ENCODE data around the gene CCDC187.

CCDC187 gene

GRCh38 chr9:136222906-136223285 lies 81.0 kb downstream of the CCDC187 start:
- no peak overlapping the region for H3K4me3 ChIP-seq (ENCODE audit: low read length)
- peaks cover 15% of the 10 kb centered on the region for H3K36me3 ChIP-seq (ENCODE audit: control insufficient read depth, insufficient read depth, low read length)
- H3K9ac ChIP-seq (ENCODE audit: low read length): no peak overlapping the region
- H3K27ac ChIP-seq (ENCODE audit: low read depth, low read length): no peak overlapping the region
- no peaks in the 10 kb centered on the region for H3K4me1 ChIP-seq (ENCODE audit: control insufficient read depth, insufficient read depth, low read length)
- no peaks in the 10 kb centered on the region for H3K27me3 ChIP-seq (ENCODE audit: control insufficient read depth, insufficient read depth, low read length)

- H3K9ac ChIP-seq (ENCODE audit: low read length): no peak overlapping the region
- peaks cover 16% of the 10 kb centered on the region for H3K36me3 ChIP-seq (ENCODE audit: control insufficient read depth, insufficient read depth, low read length)
- H3K4me3 ChIP-seq (ENCODE audit: low read length): no peak overlapping the region
- no peak overlapping the region for H3K27ac ChIP-seq (ENCODE audit: low read depth, low read length)
- no peaks in the 10 kb centered on the region for H3K4me1 ChIP-seq (ENCODE audit: control insufficient read depth, insufficient read depth, low read length)
- no peaks in the 10 kb centered on the region for H3K27me3 ChIP-seq (ENCODE audit: control insufficient read depth, insufficient read depth, low read length)
These were observed 81.6 kb downstream of the CCDC187 start for GRCh38 chr9:136222166-136222905.

GRCh38 chr9:136220017-136220729 lies 83.7 kb downstream of the CCDC187 start:
- no peak overlapping the region for H3K4me3 ChIP-seq (ENCODE audit: low read length)
- peaks cover 26% of the 10 kb centered on the region for H3K36me3 ChIP-seq (ENCODE audit: control insufficient read depth, insufficient read depth, low read length)
- H3K9ac ChIP-seq (ENCODE audit: low read length): no peak overlapping the region
- H3K4me1 ChIP-seq (ENCODE audit: control insufficient read depth, insufficient read depth, low read length): no peaks in the 10 kb centered on the region
- no peak overlapping the region for H3K27ac ChIP-seq (ENCODE audit: low read depth, low read length)
- H3K27me3 ChIP-seq (ENCODE audit: control insufficient read depth, insufficient read depth, low read length): no peaks in the 10 kb centered on the region

GRCh38 chr9:136219276-136219675 lies 84.6 kb downstream of the CCDC187 start:
- no peak overlapping the region for H3K9ac ChIP-seq (ENCODE audit: low read length)
- no peak overlapping the region for H3K27ac ChIP-seq (ENCODE audit: low read depth, low read length)
- H3K36me3 ChIP-seq (ENCODE audit: control insufficient read depth, insufficient read depth, low read length): peaks cover 29% of the 10 kb centered on the region
- H3K4me3 ChIP-seq (ENCODE audit: low read length): no peak overlapping the region
- H3K4me1 ChIP-seq (ENCODE audit: control insufficient read depth, insufficient read depth, low read length): no peaks in the 10 kb centered on the region
- H3K27me3 ChIP-seq (ENCODE audit: control insufficient read depth, insufficient read depth, low read length): no peaks in the 10 kb centered on the region

GRCh38 chr9:136218673-136219072 lies 85.2 kb downstream of the CCDC187 start:
- H3K27ac ChIP-seq (ENCODE audit: low read depth, low read length): no peak overlapping the region
- no peak overlapping the region for H3K4me3 ChIP-seq (ENCODE audit: low read length)
- no peaks in the 10 kb centered on the region for H3K4me1 ChIP-seq (ENCODE audit: control insufficient read depth, insufficient read depth, low read length)
- peaks cover 30% of the 10 kb centered on the region for H3K36me3 ChIP-seq (ENCODE audit: control insufficient read depth, insufficient read depth, low read length)
- H3K27me3 ChIP-seq (ENCODE audit: control insufficient read depth, insufficient read depth, low read length): no peaks in the 10 kb centered on the region
- H3K9ac ChIP-seq (ENCODE audit: low read length): no peak overlapping the region

- H3K4me1 ChIP-seq (ENCODE audit: control insufficient read depth, insufficient read depth, low read length): no peaks in the 10 kb centered on the region
- peaks cover 30% of the 10 kb centered on the region for H3K36me3 ChIP-seq (ENCODE audit: control insufficient read depth, insufficient read depth, low read length)
- H3K27me3 ChIP-seq (ENCODE audit: control insufficient read depth, insufficient read depth, low read length): no peaks in the 10 kb centered on the region
- no peak overlapping the region for H3K4me3 ChIP-seq (ENCODE audit: low read length)
- no peak overlapping the region for H3K9ac ChIP-seq (ENCODE audit: low read length)
- H3K27ac ChIP-seq (ENCODE audit: low read depth, low read length): no peak overlapping the region
These were observed 85.6 kb downstream of the CCDC187 start for GRCh38 chr9:136218271-136218670.

GRCh38 chr9:136216541-136217244 lies 87.2 kb downstream of the CCDC187 start:
- H3K9ac ChIP-seq (ENCODE audit: low read length): no peak overlapping the region
- H3K27me3 ChIP-seq (ENCODE audit: control insufficient read depth, insufficient read depth, low read length): no peaks in the 10 kb centered on the region
- peaks cover 27% of the 10 kb centered on the region for H3K36me3 ChIP-seq (ENCODE audit: control insufficient read depth, insufficient read depth, low read length)
- no peaks in the 10 kb centered on the region for H3K4me1 ChIP-seq (ENCODE audit: control insufficient read depth, insufficient read depth, low read length)
- H3K4me3 ChIP-seq (ENCODE audit: low read length): no peak overlapping the region
- no peak overlapping the region for H3K27ac ChIP-seq (ENCODE audit: low read depth, low read length)

- Histone ChIP-seq H3K27me3 (ENCODE audit: control insufficient read depth, insufficient read depth, low read length) (no peaks in the 10 kb centered on the region), H3K36me3 (ENCODE audit: control insufficient read depth, insufficient read depth, low read length) (peaks cover 27% of the 10 kb centered on the region)
These were observed 90.2 kb downstream of the CCDC187 start for GRCh38 chr9:136213733-136214132.

GRCh38 chr9:136212345-136212950 lies 91.4 kb downstream of the CCDC187 start:
- Histone ChIP-seq H3K9ac (ENCODE audit: low read length) (no peak overlapping the region), H3K4me3 (ENCODE audit: low read length) (no peak overlapping the region), H3K27ac (ENCODE audit: low read depth, low read length) (no peak overlapping the region), H3K4me1 (ENCODE audit: control insufficient read depth, insufficient read depth, low read length) (no peaks in the 10 kb centered on the region), H3K27me3 (ENCODE audit: control insufficient read depth, insufficient read depth, low read length) (no peaks in the 10 kb centered on the region), H3K36me3 (ENCODE audit: control insufficient read depth, insufficient read depth, low read length) (peaks cover 25% of the 10 kb centered on the region)

More at GRCh38 chr9:136213733-136214132, 90.2 kb downstream of the CCDC187 start:
- Histone ChIP-seq H3K27ac (ENCODE audit: low read depth, low read length) (no peak overlapping the region), H3K4me3 (ENCODE audit: low read length) (no peak overlapping the region), H3K9ac (ENCODE audit: low read length) (no peak overlapping the region), H3K4me1 (ENCODE audit: control insufficient read depth, insufficient read depth, low read length) (no peaks in the 10 kb centered on the region)

- no peak overlapping the region for H3K4me3 ChIP-seq (ENCODE audit: low read length)
- no peak overlapping the region for H3K27ac ChIP-seq (ENCODE audit: low read depth, low read length)
- H3K36me3 ChIP-seq (ENCODE audit: control insufficient read depth, insufficient read depth, low read length): peaks cover 25% of the 10 kb centered on the region
- no peak overlapping the region for H3K9ac ChIP-seq (ENCODE audit: low read length)
- no peaks in the 10 kb centered on the region for H3K27me3 ChIP-seq (ENCODE audit: control insufficient read depth, insufficient read depth, low read length)
- H3K4me1 ChIP-seq (ENCODE audit: control insufficient read depth, insufficient read depth, low read length): no peaks in the 10 kb centered on the region
These were observed 92.2 kb downstream of the CCDC187 start for GRCh38 chr9:136211441-136212344.

GRCh38 chr9:136211006-136211405 lies 92.9 kb downstream of the CCDC187 start:
- H3K36me3 ChIP-seq (ENCODE audit: control insufficient read depth, insufficient read depth, low read length): peaks cover 20% of the 10 kb centered on the region

More at GRCh38 chr9:136211006-136211405, 92.9 kb downstream of the CCDC187 start:
- Histone ChIP-seq H3K27me3 (ENCODE audit: control insufficient read depth, insufficient read depth, low read length) (no peaks in the 10 kb centered on the region), H3K4me3 (ENCODE audit: low read length) (no peak overlapping the region), H3K4me1 (ENCODE audit: control insufficient read depth, insufficient read depth, low read length) (no peaks in the 10 kb centered on the region), H3K9ac (ENCODE audit: low read length) (no peak overlapping the region), H3K27ac (ENCODE audit: low read depth, low read length) (no peak overlapping the region)
